GM23338 (cell line): ENCODE measurements around the gene DIS3L.

ENCODE experiments used
- CREB1 ChIP-seq: fragments of 250-450 bp; sonication (Bioruptor Pico); IDR thresholded peaks from 2 replicates; pipeline ENCODE4 v1.5.0; 2020; ENCODE audit warnings: low read depth, mild to moderate bottlenecking, moderate library complexity
- CTCF ChIP-seq, 2 experiments: fragments of 200-600 bp in 1 of 2; sonication (generic) in 1 of 2; conservative IDR thresholded peaks; 2 replicates each; pipeline versions ENCODE4 v1.5.1 to v1.6.1; 2016 to 2017; ENCODE audit warnings: antibody characterized with exemption in 2 of 2, low read depth in 2 of 2, mild to moderate bottlenecking in 2 of 2, moderate library complexity in 1 of 2
- EZH2 ChIP-seq: fragments of 200-600 bp; sonication (generic); IDR thresholded peaks from one replicate; pipeline ENCODE4 v1.8.0; 2017; ENCODE audit warnings: antibody characterized with exemption, mild to moderate bottlenecking, low read depth; ENCODE audit not compliant: unreplicated experiment
- JUNB ChIP-seq: IDR thresholded peaks from one replicate; pipeline ENCODE4 v1.6.1; 2016; ENCODE audit warnings: antibody characterized with exemption; ENCODE audit not compliant: unreplicated experiment
- POLR2AphosphoS5 ChIP-seq: IDR thresholded peaks from 2 replicates; pipeline ENCODE4 v1.6.1; 2016; ENCODE audit warnings: antibody characterized with exemption, low read depth
- TF ChIP-seq, protein P1 (sequence below): IDR thresholded peaks from one replicate; pipeline ENCODE4 v1.6.1; 2018; ENCODE audit warnings: antibody characterized with exemption; ENCODE audit not compliant: unreplicated experiment

- TF ChIP-seq CTCF (conservative IDR thresholded peaks at IDR 0.05; ENCODE audit: low read depth in 2 of 2) (no peak), JUNB (no peak), POLR2AphosphoS5 (no peak), EZH2 (no peak), CREB1 (CRISPR knock-in tag) (no peak)
- TF ChIP-seq, protein P1, sequence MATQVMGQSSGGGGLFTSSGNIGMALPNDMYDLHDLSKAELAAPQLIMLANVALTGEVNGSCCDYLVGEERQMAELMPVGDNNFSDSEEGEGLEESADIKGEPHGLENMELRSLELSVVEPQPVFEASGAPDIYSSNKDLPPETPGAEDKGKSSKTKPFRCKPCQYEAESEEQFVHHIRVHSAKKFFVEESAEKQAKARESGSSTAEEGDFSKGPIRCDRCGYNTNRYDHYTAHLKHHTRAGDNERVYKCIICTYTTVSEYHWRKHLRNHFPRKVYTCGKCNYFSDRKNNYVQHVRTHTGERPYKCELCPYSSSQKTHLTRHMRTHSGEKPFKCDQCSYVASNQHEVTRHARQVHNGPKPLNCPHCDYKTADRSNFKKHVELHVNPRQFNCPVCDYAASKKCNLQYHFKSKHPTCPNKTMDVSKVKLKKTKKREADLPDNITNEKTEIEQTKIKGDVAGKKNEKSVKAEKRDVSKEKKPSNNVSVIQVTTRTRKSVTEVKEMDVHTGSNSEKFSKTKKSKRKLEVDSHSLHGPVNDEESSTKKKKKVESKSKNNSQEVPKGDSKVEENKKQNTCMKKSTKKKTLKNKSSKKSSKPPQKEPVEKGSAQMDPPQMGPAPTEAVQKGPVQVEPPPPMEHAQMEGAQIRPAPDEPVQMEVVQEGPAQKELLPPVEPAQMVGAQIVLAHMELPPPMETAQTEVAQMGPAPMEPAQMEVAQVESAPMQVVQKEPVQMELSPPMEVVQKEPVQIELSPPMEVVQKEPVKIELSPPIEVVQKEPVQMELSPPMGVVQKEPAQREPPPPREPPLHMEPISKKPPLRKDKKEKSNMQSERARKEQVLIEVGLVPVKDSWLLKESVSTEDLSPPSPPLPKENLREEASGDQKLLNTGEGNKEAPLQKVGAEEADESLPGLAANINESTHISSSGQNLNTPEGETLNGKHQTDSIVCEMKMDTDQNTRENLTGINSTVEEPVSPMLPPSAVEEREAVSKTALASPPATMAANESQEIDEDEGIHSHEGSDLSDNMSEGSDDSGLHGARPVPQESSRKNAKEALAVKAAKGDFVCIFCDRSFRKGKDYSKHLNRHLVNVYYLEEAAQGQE: no peak
These were observed 18.0 kb upstream of the DIS3L start for GRCh38 chr15:66275352-66275751.
